HTERT RPE-1 (cell line): ENCODE data around the gene DIP2C.
"Not testable (repeated sequence)": the region's sequence is repeated elsewhere in the genome, so short reads cannot be mapped to it uniquely, and the experiment has no call there.

Experiments used
- in situ Hi-C: fragments of 300-500 bp; cut with MboI; formaldehyde crosslinking; loops from 4 replicates; pipeline ENCODE4 v1.14.3; 2020; ENCODE audit warnings: low sequenced_read_pairs

DIP2C gene

GRCh38 chr10:614790-615582, 74.5 kb downstream of the DIP2C start:
- in situ Hi-C loops = no loop called here

GRCh38 chr10:614139-614711, 75.2 kb downstream of the DIP2C start:
- in situ Hi-C loops = no loop called here

- in situ Hi-C loops = no loop called here
Measured at GRCh38 chr10:613271-614138, 76.0 kb downstream of the DIP2C start.

- in situ Hi-C loops = no loop called here
Measured at GRCh38 chr10:612696-613095, 76.8 kb downstream of the DIP2C start.

- in situ Hi-C loops = not testable (repeated sequence)
Measured at GRCh38 chr10:610642-611305, 78.7 kb downstream of the DIP2C start.

- in situ Hi-C loops = no loop called here
Measured at GRCh38 chr10:609868-610545, 79.5 kb downstream of the DIP2C start.

- in situ Hi-C loops = no loop called here
Measured at GRCh38 chr10:609262-609658, 80.2 kb downstream of the DIP2C start.

GRCh38 chr10:608331-609261, 80.9 kb downstream of the DIP2C start:
- in situ Hi-C loops = no loop called here

- in situ Hi-C loops = no loop called here
Measured at GRCh38 chr10:607545-608185, 81.8 kb downstream of the DIP2C start.

GRCh38 chr10:606762-607544, 82.5 kb downstream of the DIP2C start:
- in situ Hi-C loops = no loop called here

- in situ Hi-C loops = no loop called here
Measured at GRCh38 chr10:605632-606325, 83.7 kb downstream of the DIP2C start.

- in situ Hi-C loops = no loop called here
Measured at GRCh38 chr10:604716-605631, 84.5 kb downstream of the DIP2C start.

GRCh38 chr10:603745-604144, 85.7 kb downstream of the DIP2C start:
- in situ Hi-C loops = no loop called here

- in situ Hi-C loops = no loop called here
Measured at GRCh38 chr10:602391-603005, 87.0 kb downstream of the DIP2C start.

GRCh38 chr10:601660-601963, 87.9 kb downstream of the DIP2C start:
- in situ Hi-C loops = no loop called here

- in situ Hi-C loops = no loop called here
Measured at GRCh38 chr10:600876-601659, 88.4 kb downstream of the DIP2C start.
